ENCODE measurements around the gene ESYT3.
"Not testable (repeated sequence)": the region's sequence is repeated elsewhere in the genome, so short reads cannot be mapped to it uniquely, and the experiment has no call there.

Gene ESYT3

DNA sequence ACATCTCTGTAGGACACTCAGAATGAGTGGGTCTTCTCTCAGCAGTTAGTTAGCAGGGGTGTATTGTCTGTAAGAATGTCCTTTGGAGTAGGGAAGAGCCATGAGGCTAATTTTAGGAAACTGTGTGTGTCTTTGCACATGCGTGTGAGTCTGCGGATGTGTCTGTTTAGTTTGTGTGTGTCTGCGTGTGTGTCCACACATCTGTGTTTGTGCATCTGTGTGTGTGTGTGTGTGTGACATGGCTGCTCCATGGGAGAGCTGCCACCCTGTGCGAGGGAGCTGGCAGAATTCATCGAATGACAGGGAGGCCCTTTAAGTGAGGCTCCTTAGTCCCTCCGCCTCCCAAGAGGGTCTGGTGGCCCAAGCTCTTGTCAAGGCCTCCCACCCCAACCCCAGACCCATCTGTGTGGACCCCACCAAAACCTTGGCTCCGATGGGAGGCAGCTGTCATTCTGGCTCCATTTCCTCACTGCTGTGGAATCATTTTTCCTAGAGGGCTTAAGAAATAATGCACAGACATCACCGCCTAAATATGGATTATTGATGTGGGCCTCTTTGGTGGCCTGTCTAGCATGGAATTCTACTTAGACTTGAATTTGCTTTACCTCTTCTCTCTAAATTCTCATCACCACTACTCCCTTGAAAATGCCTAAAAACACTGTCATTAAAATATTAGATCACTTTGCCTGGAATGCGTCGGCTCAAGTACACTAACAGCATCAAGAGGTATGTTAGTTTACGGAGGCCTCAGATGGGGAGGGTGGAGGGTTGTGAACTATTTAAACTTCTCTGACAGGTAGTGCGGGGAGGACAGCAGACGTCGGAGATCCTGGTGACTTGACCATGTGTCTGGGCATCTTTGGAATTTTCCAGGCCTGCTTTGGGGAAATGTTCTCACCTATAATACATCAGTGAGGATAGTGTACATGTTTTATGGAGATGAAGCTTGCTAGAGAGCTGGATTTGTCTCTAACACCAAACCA, 9.4 kb downstream of the ESYT3 start:
- no peak for DNase-seq

DNA sequence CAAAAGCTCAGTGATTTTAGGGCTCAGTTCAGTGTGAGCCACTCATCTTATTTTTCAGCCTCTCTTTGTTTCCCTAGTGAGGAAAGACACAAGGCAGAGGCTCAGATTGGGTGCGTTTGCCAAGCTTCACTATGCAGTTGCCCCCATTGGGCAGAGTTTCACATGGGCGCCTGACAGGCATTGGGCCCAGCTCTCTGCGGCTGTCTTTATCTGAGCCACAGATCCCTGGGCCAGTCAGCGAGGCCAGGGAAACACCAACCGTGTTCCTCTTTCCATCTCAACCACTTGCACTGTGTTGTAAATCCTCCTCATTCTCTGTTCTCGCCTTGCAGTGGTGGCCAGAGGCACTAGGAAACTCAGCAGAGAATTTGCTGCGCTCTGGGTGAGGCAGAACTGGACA, 10.8 kb downstream of the ESYT3 start:
- no peak for DNase-seq

DNA sequence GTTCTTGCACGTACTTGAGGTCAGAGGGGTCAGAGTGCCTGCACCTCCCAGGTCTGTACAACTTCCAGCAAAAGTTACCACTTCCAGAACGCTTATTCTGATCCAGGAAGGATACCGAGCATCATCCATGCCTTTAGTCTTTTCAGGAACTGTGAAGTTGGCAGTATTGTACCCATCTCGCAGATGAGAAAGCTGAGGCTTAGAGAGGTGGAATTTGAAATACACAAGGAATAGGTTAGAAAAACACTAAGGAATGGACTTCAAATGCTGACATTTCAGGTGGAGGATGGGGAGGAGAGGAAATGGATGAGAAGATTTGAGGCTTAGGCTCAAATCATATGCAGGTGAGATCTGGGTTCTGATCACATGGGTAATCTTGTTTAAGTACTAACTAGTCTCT, 11.2 kb downstream of the ESYT3 start:
- no peak for DNase-seq

DNA sequence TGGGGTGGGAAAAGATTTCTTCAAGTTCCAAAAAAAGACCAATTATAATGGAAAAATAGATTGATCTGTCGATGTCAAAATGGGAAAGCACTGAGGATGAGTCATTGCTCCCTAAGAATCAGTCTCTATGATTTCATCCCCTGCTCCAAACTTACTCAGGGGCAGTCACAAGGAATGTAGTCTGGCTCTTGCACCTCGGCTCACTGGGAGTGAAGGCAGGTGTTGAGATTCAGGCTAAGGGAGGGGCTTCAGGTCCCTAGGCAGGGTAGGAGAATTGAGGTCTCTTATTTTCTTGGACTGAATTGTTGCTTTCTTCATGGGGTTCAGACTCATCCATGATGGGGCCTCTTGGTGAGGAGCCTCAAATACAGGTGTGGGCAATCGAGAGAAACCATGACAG, 14.2 kb downstream of the ESYT3 start:
- no peak for DNase-seq

DNA sequence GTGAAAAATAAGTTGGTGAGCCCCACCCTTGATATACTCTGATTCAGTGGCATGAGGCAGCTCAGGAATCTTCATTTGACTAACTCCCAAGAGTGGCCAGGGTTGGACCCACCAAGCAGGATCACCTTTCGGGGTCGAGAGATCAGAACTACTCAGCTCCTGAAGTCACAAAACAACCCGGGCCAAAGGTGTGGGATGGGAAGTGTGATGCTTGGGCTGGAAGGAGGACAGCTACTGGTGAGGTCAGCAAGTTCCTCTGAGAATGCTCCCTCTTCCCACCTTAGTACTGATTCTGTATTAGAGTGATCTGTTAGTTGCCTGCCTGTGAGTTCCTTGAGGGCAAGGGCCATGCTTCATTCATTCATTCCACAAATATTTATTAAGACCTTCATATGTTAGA, 15.1 kb downstream of the ESYT3 start:
- DNase-seq: no peak

DNA sequence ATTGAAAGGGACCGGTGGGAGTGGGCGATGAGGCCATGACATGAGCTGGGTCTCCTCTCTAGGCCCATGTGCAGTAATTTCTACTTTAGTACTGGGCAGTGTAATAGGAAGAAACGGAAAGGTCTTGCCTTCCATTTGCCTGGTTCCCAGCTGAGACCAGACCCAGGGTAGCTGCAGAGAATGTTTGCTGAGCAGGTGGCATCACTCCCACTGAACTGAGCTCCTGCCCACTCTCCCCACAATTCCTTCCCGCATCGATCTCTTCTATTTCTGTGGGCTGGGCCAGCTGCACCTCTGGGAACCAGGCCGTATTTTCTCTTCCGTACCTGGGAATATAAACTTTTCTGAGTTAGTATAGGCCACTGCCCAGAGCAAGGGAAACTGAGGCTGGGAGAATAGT, 15.8 kb downstream of the ESYT3 start:
- DNase-seq: no peak

DNA sequence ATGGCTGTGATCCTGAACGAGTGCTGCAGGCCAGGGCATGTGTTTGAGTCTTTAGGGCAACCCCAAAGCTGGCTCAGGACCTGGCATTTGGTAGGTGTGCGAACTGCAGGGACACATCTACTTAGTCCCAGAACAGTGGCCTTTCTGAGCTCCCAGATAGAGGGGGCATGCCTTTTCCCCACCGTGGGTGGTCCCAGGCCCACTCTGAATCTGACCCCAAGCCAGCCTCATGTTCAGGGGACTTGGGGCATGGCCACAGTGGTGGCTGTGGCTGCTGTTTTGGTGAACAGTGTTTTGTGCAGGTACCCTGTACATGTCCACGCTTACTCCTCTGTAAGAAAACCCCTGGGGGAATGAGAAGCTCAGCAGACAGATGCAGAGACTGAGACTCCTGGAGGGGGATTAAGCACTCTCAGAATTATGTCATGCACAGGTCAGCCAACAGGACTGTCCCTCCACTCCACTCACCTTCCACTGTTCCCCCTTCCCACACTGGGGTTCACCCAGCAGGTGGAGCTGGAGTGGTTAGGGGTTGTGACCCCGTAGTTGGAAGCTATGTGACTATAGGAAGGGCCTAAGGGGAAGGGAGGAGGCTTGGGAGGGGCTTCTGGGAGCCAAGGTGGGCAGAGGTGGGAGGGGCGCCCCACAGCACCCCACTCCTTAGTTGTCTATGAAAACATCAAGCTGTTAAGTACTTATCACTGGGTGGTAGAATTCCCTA, 16.4 kb downstream of the ESYT3 start:
- DNase-seq: no peak

DNA sequence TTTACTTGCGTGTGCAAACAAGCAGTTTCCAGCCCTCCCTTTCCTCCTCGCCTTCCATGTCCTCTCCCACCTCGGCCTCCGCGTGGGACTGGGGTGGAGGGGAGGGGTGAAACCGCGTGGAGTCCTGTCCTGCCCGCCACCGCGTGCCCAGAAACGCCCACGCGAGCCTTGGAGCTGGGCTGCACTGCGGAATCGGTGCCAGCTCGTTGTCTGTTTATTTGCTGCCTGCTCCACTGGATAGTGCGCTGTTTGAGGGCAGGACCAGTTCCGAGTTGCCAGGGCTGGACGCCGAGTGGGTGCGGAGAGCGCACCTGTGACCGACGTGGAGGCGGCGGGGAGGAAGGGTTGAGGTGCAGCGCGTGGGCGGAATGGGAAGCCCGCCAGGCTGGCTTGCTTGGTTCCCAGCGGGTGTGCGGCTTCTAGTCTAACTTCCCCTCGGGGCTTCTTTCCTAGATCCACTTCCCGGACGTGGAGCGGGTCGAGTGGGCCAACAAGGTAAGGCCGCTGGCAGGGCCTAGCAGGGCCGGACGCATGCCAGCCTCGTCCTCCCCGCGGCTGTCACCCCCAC, 17.3 kb downstream of the ESYT3 start:
- DNase-seq: no peak

DNA sequence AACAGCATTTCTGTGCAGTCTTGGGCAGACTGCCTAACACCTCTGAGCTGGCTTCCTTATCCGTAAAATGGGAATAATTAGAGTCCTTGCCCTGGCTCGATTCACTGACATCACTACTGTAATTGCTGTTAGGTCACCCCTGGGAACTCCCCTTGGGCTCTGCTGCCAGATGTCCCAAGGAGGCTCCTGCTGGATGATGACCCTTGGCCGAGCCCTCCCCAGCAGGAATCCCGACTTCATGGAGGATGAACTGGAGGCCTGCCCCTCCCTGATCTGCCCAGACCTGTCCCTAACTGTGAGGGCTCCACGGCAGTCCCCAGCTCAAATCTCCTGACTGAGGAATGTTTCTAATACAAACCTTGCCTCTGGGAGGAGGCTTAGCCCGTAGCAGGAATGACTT, 18.0 kb downstream of the ESYT3 start:
- no peak for DNase-seq

DNA sequence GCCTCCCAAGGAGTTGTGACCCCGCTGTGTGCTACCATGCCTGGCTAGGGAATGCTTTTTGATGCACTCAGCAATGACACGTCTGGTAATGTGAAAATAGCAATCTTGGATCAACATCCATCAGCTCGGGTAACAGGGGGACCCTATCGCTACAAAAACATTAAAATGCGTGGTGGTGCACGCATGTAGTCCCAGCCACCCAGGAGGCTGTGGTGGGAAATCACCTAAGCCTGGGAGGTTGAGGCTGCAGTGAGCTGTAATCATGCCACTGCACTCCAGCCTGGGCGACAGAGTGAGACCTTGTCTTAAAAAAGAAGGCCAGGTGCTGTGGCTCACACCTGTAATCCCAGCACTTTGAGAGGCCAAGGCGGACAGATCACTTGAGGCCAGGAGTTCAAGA, 19.5 kb downstream of the ESYT3 start:
- not testable (repeated sequence) for DNase-seq

DNA sequence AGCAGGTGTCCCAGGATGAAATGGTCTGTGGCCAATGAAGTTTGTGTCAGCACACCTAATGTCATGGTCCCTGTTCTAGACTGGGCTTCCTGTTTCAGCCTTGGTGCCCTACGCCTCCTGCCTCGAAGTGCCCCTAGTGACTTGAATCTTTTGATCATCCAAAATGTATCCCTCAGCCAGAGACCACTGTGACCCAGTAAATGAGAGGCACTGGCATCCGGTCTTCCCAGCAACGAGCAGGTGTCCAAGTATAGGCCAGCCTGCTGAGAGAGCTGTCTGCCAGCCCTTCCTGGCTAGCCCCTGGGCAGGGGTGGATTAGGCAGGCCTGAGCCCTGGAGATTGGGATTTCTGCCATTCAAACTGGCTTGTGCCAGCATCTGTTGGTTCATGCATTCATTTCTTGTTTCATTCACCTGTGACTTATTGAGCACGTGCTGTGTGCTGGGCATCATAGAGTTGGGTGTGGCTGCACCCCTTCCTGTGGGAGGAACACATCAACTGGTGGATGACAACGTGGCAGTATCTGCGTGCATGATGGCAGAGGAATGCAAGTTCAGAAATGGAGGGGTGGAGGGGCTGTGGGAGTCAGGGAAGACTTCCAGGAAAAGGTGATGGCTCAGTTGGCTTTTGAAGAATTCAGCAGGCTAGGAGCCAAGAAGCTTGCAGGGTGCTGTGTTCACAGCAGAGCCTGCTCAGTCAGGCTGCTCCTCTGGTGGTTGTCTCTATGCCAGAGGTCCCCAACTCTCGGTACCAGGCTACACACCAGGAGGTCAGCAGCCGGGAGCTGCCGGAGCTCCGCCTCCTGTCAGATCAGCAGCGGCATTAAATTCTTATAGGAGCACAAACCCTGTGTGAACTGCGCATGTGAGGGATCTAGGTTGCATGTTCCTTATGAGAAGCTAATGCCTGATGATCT, 21.6 kb downstream of the ESYT3 start:
- no peak for DNase-seq

DNA sequence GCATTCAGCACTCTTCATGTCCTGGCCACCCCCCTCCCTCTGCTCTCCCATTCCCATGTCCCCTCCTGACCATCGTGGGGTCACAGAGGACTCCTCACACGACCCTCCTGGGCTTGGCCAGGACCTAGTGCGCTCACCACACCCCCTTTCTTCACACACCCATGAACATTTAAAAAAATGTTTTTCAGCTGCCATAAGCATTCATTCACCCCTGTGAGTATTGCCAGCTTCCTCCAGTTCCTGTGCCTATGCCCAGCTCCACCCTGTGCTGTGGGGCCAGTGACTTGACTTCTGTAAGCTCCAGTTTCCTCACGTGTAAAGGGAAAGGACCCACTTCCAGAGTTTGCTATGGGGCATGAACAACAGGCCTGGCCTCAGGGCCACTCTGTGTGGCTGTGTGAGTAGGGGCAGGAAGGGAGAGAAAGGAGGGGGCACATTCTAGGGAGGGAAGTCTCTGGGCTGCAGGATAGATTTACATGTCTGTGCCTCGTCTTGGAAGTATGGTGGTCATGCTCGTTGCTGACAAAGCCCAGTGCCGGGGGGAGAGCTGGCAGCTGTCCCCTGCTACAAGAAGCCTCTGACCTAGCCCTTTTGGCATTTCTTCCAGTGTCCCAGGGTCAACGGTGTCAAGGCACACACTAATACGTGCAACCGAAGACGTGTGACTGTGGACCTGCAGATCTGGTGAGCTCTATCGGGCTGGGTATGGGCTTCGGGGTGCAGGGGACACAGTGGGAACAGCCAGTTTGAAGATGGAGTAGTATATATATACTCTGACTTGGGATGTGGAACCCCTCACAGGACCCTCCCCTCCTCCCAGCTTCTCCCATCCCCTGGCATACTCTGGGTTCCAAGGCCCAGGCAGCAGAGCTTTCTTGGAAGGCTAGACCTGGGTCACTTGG, 22.8 kb downstream of the ESYT3 start:
- no peak for DNase-seq

DNA sequence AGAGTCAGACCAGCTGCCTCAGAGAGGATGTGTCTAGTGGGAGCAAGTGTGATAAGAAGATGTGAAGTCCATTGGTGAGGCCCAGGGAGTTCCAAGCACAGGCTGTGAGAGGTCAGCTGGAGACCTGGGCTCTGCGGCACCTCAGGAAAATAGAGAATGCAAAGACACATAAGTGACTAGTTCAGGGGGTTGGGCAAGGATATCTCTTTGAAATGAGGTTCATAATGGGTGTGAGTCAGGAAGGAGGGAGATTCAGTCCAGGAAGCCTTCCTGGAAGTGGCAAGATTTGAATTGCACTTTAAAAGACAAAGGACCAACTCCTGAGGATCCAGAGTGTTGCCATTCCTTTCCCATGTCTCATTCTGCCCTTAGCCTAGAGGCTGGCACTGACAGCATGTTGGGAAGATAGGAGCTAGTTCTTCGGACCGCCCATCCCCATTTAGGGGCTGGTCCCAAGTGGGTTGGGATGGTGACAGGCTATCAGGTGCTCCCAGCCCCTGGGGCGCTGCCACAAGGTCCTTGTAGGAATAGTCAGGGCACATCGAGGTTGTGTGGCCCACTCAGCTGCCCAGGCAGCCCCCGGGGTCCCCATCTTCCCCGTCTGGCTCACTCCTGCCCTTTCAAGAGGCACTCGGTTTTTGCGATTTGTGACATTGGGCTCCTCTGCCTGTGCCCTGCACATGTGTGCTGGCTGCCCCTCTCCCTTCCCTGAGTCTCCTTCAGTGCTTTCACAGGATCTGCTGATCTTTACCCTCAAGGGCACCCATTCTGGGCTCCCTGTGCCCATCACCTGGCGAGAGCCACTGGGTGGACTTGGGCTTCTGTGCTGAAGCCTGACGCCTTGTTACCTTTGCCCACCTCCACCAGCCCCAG, 23.7 kb downstream of the ESYT3 start:
- no peak for DNase-seq

DNA sequence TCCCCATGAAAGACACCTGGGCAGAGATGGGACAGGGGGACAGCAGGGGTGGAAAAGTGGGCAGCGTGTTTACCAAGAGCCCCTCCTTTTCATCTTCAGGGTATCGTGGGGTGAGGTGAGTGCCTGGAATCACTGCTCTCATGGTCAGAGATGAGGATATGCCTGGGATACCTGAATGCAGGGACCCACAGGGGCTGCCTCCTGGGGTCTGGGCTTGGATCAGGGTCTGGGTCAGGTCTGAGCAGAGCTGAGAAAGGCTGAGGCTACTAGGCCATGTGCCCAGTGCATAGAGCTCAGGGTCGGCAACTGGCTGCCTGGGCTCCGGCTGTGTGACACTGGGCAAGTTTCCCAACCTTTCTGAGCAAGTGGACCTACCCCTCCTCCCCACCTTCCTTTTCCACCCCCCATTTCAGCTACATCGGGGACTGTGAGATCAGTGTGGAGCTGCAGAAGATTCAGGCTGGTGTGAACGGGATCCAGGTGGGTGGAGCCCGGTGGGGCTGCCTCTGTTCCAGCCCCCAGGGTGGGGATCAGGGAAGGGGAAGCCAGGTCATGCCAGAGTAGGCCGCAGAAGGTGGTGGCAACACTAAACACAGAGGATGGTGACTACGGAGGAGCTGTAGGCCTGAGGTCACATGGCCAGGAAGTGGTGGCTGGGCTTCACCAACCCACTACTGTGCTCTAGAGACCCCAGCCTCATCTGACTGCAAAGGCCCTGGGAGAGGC, 24.5 kb downstream of the ESYT3 start:
- no peak for DNase-seq

DNA sequence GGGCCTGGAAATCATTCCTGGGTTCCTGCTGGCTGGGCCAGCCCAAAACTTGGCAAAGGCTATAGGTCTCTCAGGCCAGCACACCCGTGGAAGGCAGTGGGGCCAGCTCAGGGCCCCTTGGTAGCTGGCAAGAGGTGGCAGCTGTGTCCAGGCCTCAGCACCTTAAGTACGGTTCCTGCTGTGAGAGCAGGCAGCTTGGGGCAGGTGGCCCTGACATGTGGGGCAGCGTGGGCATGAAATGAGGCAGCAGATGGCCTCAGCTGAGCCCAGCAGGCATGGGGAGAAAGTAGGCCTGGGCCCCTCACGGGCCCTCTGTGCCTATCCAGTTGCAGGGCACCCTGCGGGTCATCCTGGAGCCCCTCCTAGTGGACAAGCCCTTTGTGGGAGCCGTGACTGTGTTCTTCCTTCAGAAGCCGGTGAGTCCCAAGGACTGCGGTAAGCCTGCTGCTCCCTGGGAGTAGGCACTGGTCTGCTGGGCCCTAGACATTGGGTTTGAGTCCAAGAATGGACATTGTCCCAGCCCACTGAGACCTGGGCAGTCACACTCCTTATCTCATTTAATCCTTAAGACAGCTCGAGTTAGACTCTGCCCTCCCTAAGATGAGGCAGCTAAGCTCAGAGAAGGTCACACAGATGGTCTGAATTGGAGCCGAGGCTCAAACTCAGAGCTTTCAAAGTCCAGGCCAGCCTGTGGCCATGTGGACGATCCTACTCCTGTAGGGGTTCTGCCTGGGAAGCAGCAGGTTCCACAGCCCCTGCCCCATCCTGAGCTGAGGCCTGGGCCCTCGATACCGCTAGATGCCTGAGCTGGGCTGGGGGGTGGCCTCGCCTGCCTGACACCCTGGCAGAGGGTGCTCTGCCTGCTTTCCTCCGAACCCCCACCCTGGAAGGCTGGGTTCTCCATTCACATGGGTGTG, 25.5 kb downstream of the ESYT3 start:
- no peak for DNase-seq

DNA sequence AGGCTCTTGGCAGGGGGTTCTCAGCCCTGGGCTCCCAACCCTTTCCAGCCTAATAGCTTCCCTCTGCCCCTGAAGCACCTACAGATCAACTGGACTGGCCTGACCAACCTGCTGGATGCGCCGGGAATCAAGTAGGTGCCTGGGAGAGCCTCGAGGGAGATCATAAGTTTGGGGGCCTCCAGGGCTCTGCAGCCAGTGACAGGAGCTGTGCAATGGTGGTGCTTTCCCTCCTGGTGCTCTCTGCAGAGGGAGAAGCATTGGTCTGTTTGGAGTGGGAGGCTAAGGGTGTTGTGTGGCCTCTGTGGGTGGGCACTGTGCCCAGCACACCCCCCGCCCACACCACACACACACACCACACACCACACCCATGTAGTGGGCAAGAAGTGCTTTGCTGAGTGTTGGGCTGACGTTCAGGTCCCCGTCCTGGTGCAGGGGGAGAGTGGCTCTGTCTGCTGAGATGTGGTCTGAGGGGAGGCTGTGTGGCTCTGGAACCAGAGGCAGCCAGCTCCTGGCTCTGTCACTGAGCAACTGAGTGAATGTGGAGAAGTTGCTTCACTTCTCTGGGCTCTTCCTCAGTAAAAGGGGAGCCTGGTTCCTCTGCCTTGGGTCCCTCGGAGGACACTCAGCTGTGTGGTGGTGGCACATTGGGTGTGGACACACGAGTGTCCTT, 26.3 kb downstream of the ESYT3 start:
- no peak for DNase-seq

DNA sequence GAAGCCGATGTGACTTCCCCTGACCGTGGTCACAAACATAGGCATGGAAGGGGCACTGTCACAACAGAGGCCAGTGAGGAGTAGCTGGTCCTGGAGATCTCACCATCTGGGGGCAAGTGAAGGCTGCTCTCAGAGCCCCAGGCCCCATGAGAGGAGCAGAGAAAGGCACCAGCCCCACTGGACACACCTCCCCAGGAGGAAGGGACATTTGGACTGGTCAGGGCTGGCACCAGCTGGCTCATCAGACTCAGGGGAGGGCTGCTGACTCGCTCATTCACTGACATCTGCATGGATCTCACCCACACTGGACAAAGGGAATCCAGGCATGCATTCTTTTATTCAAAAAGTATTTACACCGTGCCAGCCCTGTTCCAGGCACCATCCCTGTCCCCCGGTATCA, 26.8 kb downstream of the ESYT3 start:
- DNase-seq: no peak

DNA sequence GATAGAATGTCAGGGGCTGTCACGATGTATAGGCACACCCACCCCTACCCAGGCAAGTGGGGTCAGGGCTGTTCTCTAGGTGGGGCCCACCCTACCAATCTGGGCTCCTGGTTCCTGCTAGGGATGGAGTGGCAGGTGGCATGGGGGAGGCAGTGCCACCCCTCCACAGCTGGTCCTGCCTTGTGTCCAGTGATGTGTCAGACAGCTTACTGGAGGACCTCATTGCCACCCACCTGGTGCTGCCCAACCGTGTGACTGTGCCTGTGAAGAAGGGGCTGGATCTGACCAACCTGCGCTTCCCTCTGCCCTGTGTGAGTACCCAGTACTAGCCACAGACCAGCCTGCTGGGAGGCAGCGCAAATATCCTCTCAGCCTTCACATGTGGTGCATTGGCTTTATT, 27.5 kb downstream of the ESYT3 start:
- DNase-seq: no peak
